Measurements from ENCODE around the gene FAM83F.

The FAM83F gene

GRCh38 chr22:39995393-39996252 is 869 bp downstream of the FAM83F start:
- H3K4me3 ChIP-seq (ENCODE audit: low read depth, low read length): peak overlapping the region; percentile 73
- TF ChIP-seq CTCF (IDR thresholded peaks at IDR 0.05; ENCODE audit: control insufficient read depth, extremely low read depth, insufficient read depth): no peak
- no peak for DNase-seq (ENCODE audit: low read depth)

- H3K4me3 ChIP-seq (ENCODE audit: low read depth, low read length): peak overlapping the region; percentile 73
- no peak for DNase-seq (ENCODE audit: low read depth)
- no peak for TF ChIP-seq CTCF (IDR thresholded peaks at IDR 0.05; ENCODE audit: control insufficient read depth, extremely low read depth, insufficient read depth)
Measured at GRCh38 chr22:39996732-39997131, 2.0 kb downstream of the FAM83F start.

GRCh38 chr22:39997421-39997820 is 2.7 kb downstream of the FAM83F start:
- H3K4me3 ChIP-seq (ENCODE audit: low read depth, low read length): no peak overlapping the region
- TF ChIP-seq CTCF (IDR thresholded peaks at IDR 0.05; ENCODE audit: control insufficient read depth, extremely low read depth, insufficient read depth): no peak
- DNase-seq (ENCODE audit: low read depth): no peak

GRCh38 chr22:39997939-39998726 is 3.4 kb downstream of the FAM83F start:
- peak overlapping the region; percentile 34 for H3K4me3 ChIP-seq (ENCODE audit: low read depth, low read length)
- TF ChIP-seq CTCF (IDR thresholded peaks at IDR 0.05; ENCODE audit: control insufficient read depth, extremely low read depth, insufficient read depth): no peak
- peak; percentile 79 for DNase-seq (ENCODE audit: low read depth)

- TF ChIP-seq CTCF (IDR thresholded peaks at IDR 0.05; ENCODE audit: control insufficient read depth, extremely low read depth, insufficient read depth): no peak
- no peak for DNase-seq (ENCODE audit: low read depth)
- no peak overlapping the region for H3K4me3 ChIP-seq (ENCODE audit: low read depth, low read length)
Measured at GRCh38 chr22:39999144-39999757, 4.5 kb downstream of the FAM83F start.

GRCh38 chr22:40000171-40000570 is 5.4 kb downstream of the FAM83F start:
- DNase-seq (ENCODE audit: low read depth): no peak
- TF ChIP-seq CTCF (IDR thresholded peaks at IDR 0.05; ENCODE audit: control insufficient read depth, extremely low read depth, insufficient read depth): no peak
- H3K4me3 ChIP-seq (ENCODE audit: low read depth, low read length): no peak overlapping the region

All from LNCaP clone FGC (cell line).